Smooth muscle cell (in vitro differentiated cells): ENCODE measurements around the gene DNAH12. TPM values are rescaled to one million over a fixed set of nuclear protein-coding genes. Genes with fewer than 3 reads are reported as not detected.

Source experiments
- DNase-seq: peaks from one replicate; lab custom pipeline; 2025; ENCODE audit not compliant: unreplicated experiment; lab: John Stamatoyannopoulos, UW
- H2AFZ ChIP-seq: fragments of 200-600 bp; sonication (generic); 2 replicates; pipeline ENCODE4 v1.6.0; 2016; ENCODE audit warnings: antibody characterized with exemption, low read depth, mild to moderate bottlenecking
- H3F3A ChIP-seq: fragments of 200-600 bp; sonication (generic); 2 replicates; pipeline ENCODE4 v1.6.0; 2017; ENCODE audit warnings: antibody characterized with exemption, low read depth
- H3K27ac ChIP-seq: fragments of 200-600 bp; sonication (generic); 2 replicates; pipeline ENCODE4 v1.5.1; 2016; ENCODE audit warnings: low read depth, mild to moderate bottlenecking
- H3K27me3 ChIP-seq: fragments of 200-600 bp; sonication (generic); 2 replicates; pipeline ENCODE4 v1.6.1; 2016; ENCODE audit warnings: low read depth, mild to moderate bottlenecking
- H3K36me3 ChIP-seq: fragments of 200-600 bp; sonication (generic); 2 replicates; pipeline ENCODE4 v1.5.1; 2016; ENCODE audit warnings: low read depth
- H3K4me1 ChIP-seq: fragments of 200-600 bp; sonication (generic); 2 replicates; pipeline ENCODE4 v1.5.1; 2016; ENCODE audit warnings: low read depth
- H3K4me2 ChIP-seq: fragments of 200-600 bp; sonication (generic); 2 replicates; pipeline ENCODE4 v1.6.0; 2016; ENCODE audit warnings: mild to moderate bottlenecking
- H3K4me3 ChIP-seq: fragments of 200-600 bp; sonication (generic); 2 replicates; pipeline ENCODE4 v1.5.1; 2016; ENCODE audit warnings: mild to moderate bottlenecking
- H3K79me2 ChIP-seq: fragments of 200-600 bp; sonication (generic); 2 replicates; pipeline ENCODE4 v1.6.0; 2016; ENCODE audit warnings: low read depth, mild to moderate bottlenecking
- H3K9ac ChIP-seq: fragments of 200-600 bp; sonication (generic); 2 replicates; pipeline ENCODE4 v1.6.0; 2016; ENCODE audit warnings: low read depth
- H3K9me3 ChIP-seq: fragments of 200-600 bp; sonication (generic); replicated peaks from 2 replicates; pipeline ENCODE4 v1.5.1; 2016; ENCODE audit warnings: low read depth
- H4K20me1 ChIP-seq: fragments of 200-600 bp; sonication (generic); 2 replicates; pipeline ENCODE4 v1.6.0; 2016; ENCODE audit warnings: low read depth
- WGBS: methylation state at CpG from one replicate; pipeline ENCODE4 v1.1.7; 2016; ENCODE audit warnings: low lambda C conversion rate; 5-methylcytosine and 5-hydroxymethylcytosine counted together
- polyA plus RNA-seq: library from polyadenylated mRNA; unstranded; fragments of >200 nt; fragmentation: Nextera tagmentation; extraction: Ambion mirVana; gene quantifications from 2 replicates; pipeline ENCODE4 v1.2.1, GENCODE V29; 2016
- total RNA-seq: library from RNA; depleted of rRNA; stranded (reverse); fragments of >200 nt; gene quantifications from 2 replicates; pipeline ENCODE4 v1.2.3, GENCODE V29; 2014
- TF ChIP-seq, protein P1 (sequence below): fragments of 200-600 bp; sonication (generic); IDR thresholded peaks from 2 replicates; pipeline ENCODE4 v1.5.1; 2017; ENCODE audit warnings: borderline replicate concordance, mild to moderate bottlenecking, antibody characterized with exemption; ENCODE audit not compliant: insufficient read depth, poor library complexity, severe bottlenecking

The DNAH12 gene
- total and polyA plus RNA-seq, 2 experiments from 2014 or later: 0.27 TPM; not detected in 1

DNA sequence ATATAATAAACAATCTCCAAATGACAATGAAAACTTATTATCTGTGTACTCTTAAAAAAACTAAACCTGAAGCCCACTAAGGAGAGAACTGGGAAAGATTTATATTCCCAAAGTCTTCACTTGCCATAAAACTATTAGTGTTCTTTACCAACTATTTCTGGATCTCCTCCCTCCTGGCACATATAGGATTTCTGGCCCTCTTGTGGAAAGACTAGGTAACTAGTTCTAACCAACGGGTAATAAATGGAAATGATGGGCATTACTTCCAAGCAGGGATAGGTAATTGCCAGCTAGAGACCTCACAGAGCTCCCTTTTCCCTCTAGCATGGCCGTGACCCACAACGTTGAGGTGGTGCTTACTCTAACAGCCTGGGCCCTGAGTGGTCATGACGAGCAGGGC is 110.1 kb downstream of the DNAH12 start:
- H3K9ac ChIP-seq: no peak overlapping the region
- H3K9me3 ChIP-seq: no peaks in the 10 kb centered on the region
- no peaks in the 10 kb centered on the region for H3K36me3 ChIP-seq
- no peaks in the 10 kb centered on the region for H3F3A ChIP-seq
- H3K79me2 ChIP-seq: no peaks in the 10 kb centered on the region
- H3K27ac ChIP-seq: no peak overlapping the region
- H3K4me3 ChIP-seq: no peak overlapping the region
- H2AFZ ChIP-seq: no peak overlapping the region
- no peak for DNase-seq
- H3K4me2 ChIP-seq: no peak overlapping the region
- H3K27me3 ChIP-seq: no peaks in the 10 kb centered on the region
- 28% methylated on average over 4 of the region's 4 CpGs for WGBS
- no peaks in the 10 kb centered on the region for H4K20me1 ChIP-seq
- TF ChIP-seq, protein P1, sequence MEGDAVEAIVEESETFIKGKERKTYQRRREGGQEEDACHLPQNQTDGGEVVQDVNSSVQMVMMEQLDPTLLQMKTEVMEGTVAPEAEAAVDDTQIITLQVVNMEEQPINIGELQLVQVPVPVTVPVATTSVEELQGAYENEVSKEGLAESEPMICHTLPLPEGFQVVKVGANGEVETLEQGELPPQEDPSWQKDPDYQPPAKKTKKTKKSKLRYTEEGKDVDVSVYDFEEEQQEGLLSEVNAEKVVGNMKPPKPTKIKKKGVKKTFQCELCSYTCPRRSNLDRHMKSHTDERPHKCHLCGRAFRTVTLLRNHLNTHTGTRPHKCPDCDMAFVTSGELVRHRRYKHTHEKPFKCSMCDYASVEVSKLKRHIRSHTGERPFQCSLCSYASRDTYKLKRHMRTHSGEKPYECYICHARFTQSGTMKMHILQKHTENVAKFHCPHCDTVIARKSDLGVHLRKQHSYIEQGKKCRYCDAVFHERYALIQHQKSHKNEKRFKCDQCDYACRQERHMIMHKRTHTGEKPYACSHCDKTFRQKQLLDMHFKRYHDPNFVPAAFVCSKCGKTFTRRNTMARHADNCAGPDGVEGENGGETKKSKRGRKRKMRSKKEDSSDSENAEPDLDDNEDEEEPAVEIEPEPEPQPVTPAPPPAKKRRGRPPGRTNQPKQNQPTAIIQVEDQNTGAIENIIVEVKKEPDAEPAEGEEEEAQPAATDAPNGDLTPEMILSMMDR: peak; percentile 60
- no peaks in the 10 kb centered on the region for H3K4me1 ChIP-seq

DNA sequence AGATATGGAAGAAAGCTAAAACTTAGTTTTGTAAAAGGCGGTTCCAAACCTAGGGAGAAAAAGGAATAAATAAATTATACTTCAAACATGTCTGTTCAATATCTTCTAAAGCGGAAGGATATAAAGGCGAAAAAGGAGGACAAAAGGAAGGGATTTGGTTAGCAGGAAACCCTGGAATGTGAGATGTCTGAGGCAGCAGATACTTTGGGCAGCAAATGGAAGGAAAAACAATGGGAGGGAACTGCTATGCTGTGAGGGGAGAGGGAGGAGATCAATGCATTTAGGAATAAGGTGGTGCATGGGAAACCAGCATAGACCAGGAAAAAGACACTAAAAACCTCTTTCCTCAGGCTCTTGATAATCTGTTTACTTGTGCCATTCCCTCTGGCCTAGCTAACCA is 120.8 kb downstream of the DNAH12 start:
- Histone ChIP-seq H3K79me2 (no peaks in the 10 kb centered on the region), H3K4me3 (no peak overlapping the region), H3K4me1 (no peaks in the 10 kb centered on the region), H3K27me3 (peaks cover 13% of the 10 kb centered on the region), H3K9me3 (no peaks in the 10 kb centered on the region), H3K9ac (no peak overlapping the region), H3K36me3 (no peaks in the 10 kb centered on the region), H3K4me2 (no peak overlapping the region), H4K20me1 (no peaks in the 10 kb centered on the region), H3K27ac (no peak overlapping the region), H2AFZ (no peak overlapping the region), H3F3A (no peaks in the 10 kb centered on the region)
- TF ChIP-seq, protein P1: no peak
- 69% methylated on average over 3 of the region's 3 CpGs for WGBS
- no peak for DNase-seq

DNA sequence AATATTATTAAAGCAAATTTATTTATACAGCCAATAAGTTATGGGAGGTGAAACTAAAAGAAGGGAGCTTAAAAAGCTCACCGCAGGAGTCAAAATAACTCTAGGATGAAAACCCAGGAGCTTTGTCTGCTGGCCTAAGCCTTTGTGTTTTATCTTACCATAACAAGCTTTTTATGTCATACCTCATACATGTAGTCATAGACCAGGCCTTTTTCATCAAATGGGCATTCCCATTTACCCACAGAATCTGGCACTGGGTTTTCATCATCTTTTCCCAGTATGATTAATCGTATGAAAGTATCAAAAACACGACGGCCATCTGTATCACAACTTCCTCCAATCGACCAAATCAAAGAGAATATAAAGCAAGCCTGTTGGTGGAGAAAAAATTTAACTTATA is 122.8 kb downstream of the DNAH12 start:
- no peaks in the 10 kb centered on the region for H3K9me3 ChIP-seq
- no peak overlapping the region for H3K4me3 ChIP-seq
- no peak for DNase-seq
- H3K36me3 ChIP-seq: no peaks in the 10 kb centered on the region
- WGBS: 74% methylated on average over 5 of the region's 5 CpGs
- no peak overlapping the region for H2AFZ ChIP-seq
- no peaks in the 10 kb centered on the region for H4K20me1 ChIP-seq
- no peaks in the 10 kb centered on the region for H3F3A ChIP-seq
- H3K27ac ChIP-seq: no peak overlapping the region
- H3K27me3 ChIP-seq: peaks cover 13% of the 10 kb centered on the region
- H3K4me1 ChIP-seq: no peaks in the 10 kb centered on the region
- no peak overlapping the region for H3K9ac ChIP-seq
- H3K4me2 ChIP-seq: no peak overlapping the region
- no peaks in the 10 kb centered on the region for H3K79me2 ChIP-seq
- TF ChIP-seq, protein P1: no peak

DNA sequence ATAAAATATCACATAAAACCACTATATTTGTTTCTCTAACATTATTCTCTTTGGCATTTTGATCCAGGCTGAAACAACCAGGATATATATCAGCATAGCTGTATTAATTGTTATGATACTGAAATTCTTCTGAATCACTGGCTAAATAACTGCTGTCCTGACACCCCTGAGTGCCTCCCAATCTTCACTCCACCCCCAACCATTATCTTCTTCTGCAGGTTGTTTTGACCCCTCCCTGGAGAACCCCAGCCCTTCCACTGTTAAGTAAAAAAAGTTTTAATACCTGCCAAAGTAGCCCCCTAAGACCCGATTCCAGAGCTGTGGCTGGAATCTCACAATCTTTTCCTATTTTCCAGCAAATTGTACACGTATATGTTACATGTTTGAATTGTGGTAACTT is 124.1 kb downstream of the DNAH12 start:
- DNase-seq: no peak
- H3K27ac ChIP-seq: no peak overlapping the region
- no peaks in the 10 kb centered on the region for H3K79me2 ChIP-seq
- H4K20me1 ChIP-seq: no peaks in the 10 kb centered on the region
- no peak overlapping the region for H2AFZ ChIP-seq
- WGBS: 90% methylated on average over 2 of the region's 2 CpGs
- H3F3A ChIP-seq: no peaks in the 10 kb centered on the region
- H3K9ac ChIP-seq: no peak overlapping the region
- H3K4me2 ChIP-seq: no peak overlapping the region
- H3K36me3 ChIP-seq: no peaks in the 10 kb centered on the region
- no peaks in the 10 kb centered on the region for H3K9me3 ChIP-seq
- no peaks in the 10 kb centered on the region for H3K4me1 ChIP-seq
- no peak overlapping the region for H3K4me3 ChIP-seq
- TF ChIP-seq, protein P1: no peak
- H3K27me3 ChIP-seq: peaks cover 9% of the 10 kb centered on the region
